GM18868 (cell line): ENCODE results near the gene TRIP10.

Experiments used
- ATAC-seq: cut with Tn5 transposase; IDR thresholded peaks from one replicate; pipeline ENCODE4 v1.9.1; 2021; ENCODE audit warnings: mild to moderate bottlenecking, moderate library complexity; ENCODE audit not compliant: unreplicated experiment

TRIP10 gene

DNA sequence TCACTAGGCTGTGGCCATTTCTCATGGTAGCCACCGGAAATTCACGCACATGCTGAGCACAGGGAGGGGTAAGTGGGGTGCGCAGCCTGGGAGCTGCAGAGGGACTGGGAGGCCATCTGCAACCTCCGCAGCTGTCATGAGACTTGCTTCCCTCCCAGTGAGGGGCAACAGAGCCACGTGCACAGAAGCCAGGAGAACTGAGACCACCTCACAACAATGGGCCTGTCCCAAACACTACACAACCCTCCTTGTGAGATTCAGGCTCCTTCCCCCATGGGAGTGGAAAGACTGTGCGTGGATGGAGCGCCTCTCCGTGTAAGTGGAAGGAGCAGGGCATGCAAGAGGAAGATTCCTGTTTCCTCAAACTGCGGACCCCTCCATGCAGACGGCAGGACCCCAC is 27.9 kb upstream of the TRIP10 start:
- no peak for ATAC-seq

DNA sequence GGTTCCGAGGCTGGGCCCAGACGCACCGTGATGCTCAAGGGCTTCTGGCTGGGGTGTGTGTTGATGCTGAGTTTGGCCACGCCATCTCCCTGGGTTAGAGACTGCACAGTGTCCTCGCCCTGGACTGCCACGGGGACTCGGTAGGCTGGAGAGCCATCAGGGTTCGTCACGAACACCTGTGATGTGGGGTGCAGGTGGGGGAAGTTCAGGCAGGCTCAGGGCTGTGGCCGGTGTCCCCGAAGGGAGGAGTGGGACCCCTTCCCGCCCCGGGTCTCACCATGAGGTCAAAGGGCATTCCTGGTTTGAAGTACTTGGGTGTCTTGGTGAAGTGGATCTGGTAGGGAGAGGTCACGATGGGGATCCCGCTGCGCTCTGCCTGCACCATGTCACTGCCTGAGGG is 27.2 kb upstream of the TRIP10 start:
- ATAC-seq = no peak

GRCh38 chr19:6712692-6713670 is 26.5 kb upstream of the TRIP10 start:
- ATAC-seq = no peak

DNA sequence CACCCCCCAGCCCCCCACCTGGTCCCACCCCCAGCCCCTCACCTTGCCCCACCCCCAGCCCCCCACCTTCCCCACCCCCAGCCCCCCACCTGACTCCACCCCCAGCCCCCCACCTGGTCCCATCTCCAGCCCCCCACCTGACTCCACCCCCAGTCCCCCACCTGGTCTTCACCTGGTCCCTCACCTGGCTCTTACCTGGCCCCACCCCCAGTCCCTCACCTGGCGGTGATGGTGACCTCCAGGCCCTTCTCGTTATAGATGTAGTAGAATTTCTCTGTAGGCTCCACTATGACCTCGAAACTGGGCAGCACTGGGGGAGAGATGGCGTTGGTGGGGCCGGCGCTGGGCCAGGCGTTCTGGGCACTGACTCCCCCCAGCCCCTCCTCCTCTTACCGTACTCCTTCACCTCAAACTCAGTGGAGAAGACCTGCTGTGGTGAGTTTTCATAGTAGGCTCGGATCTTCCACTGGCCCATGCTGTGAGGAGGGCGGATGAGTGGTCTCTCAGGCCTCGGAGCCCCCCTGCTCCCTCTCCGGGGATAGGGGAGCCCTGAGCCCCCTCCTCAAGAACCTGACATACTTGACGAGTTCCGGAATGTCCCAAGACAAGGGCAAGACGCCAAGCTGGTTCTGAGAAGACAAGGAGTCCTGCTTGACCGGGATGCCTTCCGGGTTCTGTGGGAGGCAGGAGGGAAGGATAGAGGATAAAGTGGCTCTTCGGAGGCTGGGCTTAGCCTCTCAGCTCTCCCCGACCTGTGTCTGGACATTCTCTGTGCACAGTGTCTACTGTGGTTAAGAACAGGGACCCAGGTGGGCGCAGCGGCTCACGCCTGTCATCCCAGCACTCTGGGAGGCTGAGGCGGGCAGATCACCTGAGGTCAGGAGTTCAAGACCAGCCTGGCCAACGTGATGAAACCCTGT is 25.4 kb upstream of the TRIP10 start:
- no peak for ATAC-seq

GRCh38 chr19:6714749-6715555 is 24.5 kb upstream of the TRIP10 start:
- no peak for ATAC-seq

DNA sequence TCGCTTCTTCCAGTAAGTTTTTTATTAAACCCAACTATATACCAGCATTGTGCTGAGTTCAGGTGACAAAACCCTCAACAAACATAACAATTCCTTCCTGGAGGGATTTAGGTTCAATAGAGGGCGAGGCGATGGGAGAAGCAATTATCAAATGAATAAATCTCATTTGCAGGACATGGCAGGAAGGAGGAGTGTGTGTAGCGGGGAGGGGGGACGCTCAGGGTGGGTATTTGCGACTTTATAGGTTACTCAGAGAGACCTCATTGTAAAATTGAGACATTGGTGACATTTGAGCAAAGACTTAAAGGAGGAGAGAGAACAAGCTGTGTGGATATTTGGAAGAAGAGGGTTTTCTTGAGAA is 22.9 kb upstream of the TRIP10 start:
- no peak for ATAC-seq

GRCh38 chr19:6717036-6717435 is 22.4 kb upstream of the TRIP10 start:
- ATAC-seq = no peak

DNA sequence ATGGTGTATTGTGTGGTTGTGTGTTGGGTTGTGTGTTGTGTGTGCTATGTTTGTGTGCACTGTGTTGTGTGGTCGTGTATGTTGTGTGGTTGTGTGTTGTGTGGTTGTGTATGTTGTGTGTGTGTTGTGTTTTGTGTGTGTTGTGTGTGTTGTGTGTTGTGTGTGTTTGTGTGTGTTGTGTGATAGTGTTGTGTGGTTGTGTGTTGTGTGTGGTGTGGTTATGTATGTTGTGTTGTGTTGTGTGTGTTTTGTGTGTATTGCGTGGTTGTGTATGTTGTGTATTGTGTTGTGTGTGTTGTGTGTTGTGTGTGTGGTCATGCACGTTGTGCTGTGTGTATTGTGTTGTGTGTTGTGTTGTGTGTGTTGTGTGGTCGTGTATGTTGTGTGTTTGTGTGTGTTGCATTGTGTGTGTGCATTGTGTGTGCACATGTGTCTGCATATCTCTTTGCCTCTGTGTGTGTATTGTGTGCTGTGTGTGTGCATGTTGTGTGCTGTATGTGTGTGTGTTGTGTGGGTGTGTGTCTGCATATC is 22.0 kb upstream of the TRIP10 start:
- ATAC-seq = no peak

DNA sequence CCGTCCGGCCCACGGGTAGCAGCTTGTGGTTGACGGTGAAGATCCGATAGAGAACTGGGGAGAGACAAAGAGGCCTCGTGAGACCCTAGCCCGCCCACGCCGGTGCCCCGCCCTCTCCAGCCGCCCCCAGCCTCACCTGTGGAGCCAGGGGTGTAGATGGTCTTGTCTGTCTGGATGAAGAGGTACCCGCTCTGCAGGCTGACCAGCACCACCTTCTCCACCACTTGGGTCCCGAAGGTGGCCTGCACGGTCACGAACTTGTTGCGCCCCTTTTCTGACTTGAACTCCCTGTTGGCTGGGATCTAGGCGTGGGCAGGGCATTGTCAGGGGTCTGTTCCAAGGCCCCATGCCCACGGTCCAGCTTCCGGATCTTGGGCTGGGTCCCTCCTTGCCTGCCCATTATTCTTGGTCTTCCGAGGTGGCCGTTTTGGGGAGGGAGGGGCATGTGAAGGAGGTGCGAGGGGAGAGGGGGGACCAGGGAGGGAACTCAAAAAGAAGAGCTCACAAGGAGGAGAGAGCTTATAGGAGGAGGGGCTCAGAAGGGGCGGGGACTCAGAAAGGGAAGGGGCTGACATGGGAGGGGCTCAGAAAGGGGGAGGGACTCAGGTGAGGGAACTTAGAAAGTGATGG is 21.3 kb upstream of the TRIP10 start:
- no peak for ATAC-seq

GRCh38 chr19:6718741-6719539 is 20.5 kb upstream of the TRIP10 start:
- no peak for ATAC-seq

GRCh38 chr19:6719540-6719861 is 20.0 kb upstream of the TRIP10 start:
- no peak for ATAC-seq

GRCh38 chr19:6719992-6720368 is 19.5 kb upstream of the TRIP10 start:
- ATAC-seq = no peak

DNA sequence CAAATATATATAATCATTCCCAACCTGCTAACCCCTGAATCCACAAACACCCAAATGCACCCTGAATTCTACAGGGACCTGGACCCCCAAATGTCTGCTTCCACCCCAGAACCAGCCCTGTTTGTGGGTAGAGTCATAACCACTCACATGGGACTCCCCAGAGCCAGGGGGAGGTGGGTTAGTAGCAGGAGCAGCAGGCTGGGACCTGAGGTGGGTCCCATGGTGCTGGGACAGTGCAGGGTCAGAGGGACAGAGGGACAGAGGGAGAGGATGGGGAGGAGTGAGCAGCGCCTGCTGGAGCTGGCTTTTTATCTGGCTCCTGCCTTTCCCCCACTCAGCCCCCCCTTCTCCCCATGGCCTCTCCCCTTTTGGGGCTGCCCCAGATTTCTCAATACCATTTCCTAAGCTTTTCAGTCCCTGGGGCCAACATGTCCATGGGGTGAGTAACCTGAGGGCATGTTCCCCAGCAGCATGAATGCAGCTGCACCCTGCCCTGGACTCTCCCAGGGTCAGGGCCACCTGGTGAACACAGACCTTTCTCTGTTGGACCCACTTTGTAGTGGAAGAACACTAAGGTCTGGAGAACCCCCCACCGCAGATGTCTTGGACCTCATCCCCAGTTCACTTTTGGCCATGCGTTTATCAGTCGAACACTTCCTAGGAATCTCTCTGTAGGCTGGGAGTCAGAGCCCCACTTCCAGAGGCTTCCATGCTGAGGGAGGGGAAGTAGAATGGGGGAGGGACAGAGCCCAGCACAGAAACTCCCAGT is 18.9 kb upstream of the TRIP10 start, which contains the start of gene C3:
C3 (minus strand) TSS at position 282 of the 769 bp plus-strand sequence; CDS start at position 221, 61 bp downstream.
- ATAC-seq = no peak

DNA sequence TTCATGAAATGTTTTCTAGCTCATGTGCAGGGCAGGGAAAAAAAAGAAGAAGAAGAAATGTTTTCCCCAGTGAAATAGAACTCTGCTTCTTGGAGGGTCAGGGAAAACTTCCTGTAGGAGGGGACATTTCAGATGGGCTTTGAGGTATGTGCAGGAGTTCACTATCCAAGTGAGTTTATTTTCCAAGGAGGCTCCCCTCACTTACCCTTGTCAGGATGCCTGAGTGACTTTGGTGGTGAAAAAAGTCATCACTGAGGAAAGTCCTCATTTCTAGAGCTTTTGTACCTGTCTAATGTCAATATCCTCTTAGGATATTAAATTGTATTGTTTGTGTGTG is 18.4 kb upstream of the TRIP10 start:
- no peak for ATAC-seq

DNA sequence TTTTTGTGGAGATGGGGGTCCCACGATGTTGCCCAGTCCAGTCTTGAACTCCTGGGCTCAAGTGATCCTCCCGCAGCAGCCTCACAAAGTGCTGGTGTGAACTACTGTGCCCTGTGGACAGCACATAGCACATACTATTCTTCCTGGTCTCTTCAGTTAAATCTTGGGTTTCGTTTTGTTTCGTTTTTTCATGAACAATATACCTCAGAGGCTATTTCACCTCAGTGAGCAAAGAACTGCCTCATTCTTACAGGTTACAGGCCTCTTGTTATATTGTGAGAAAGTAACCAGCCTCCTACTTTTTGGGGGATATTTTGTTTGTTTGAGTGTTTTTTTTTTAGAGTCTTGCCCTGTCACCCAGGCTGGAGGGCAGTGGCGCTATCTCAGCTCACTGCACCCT is 17.7 kb upstream of the TRIP10 start:
- no peak for ATAC-seq

DNA sequence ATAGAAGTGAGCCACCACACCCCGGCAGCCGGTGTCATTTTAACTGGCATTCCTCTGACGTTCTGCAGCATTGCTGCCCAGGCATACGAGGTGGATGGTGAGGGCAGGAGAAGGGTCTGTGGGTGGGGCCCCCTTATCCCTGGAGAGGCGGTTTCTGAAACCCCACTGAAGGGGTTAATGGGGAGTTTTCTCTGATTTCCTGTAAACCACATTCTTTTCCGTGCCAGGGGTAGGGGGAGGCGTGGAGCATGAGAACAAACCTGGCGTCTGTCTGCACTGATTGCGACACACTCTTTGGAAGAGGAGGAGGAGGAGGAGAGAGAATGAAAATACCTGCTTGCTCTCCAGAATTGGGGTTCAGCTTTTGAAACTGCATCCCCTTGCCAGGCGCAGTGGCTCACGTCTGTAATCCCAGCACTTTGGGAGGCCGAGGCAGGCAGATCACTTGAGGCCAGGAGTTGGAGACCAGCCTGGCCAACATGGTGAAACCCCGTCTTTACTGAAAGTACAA is 16.3 kb upstream of the TRIP10 start:
- no peak for ATAC-seq

- no peak for ATAC-seq
These were observed 15.7 kb upstream of the TRIP10 start for GRCh38 chr19:6723738-6724137.

DNA sequence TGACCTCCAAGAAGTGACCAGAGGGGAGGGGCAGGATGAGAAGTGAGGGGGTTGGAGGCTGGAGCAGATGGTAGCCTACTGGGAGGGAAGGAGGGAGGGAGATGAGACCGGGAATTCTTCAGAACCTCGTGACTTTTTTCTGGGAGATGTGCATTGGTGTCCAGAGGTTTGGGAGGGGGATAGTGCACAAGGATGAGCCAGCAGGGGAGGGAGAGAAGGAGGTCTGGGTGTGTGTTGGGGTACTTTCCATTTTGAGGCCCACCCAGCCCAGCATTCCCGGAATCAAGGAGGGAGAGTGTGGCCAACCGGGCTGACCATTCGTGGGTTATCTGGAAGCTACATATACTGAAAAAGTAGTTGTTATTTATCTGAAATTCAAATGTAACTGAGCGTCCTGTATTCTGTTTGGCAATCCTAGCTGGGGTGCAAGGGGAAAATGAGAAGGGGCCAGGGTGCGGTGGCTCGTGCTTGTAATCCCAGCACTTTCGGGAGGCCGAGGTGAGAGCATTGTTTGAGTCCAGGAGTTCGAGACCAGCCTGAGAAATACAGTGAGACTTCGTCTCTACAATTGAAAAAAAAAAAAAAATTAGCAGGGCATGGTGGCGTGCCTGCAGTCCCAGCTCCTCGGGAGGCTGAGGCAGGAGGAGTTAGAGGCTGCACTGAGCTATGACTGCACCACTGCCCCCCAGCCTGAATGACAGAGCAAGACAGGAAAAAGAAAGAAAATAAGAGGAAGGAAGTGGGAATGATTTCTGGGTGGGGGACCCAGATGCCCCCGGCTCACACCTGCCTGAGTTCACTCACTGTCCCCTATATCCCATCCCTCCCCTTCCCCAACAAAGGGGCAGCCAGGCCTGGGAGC is 14.6 kb upstream of the TRIP10 start:
- ATAC-seq = no peak
